SK-N-SH treated with all-trans-retinoic acid at 6 μM for 48 hours (cell line): ENCODE measurements around the gene ZMYND8.

Experiments used
- RARB ChIP-seq: fragments of 250-450 bp; sonication (Bioruptor Pico); IDR thresholded peaks from 2 replicates; pipeline ENCODE4 v1.8.0; 2021; ENCODE audit warnings: mild to moderate bottlenecking, moderate library complexity
- TF ChIP-seq, protein P1 (sequence below): fragments of 250-450 bp; sonication (Bioruptor Pico); IDR thresholded peaks from 2 replicates; pipeline ENCODE4 v1.5.1; 2021; ENCODE audit warnings: mild to moderate bottlenecking, moderate library complexity

DNA sequence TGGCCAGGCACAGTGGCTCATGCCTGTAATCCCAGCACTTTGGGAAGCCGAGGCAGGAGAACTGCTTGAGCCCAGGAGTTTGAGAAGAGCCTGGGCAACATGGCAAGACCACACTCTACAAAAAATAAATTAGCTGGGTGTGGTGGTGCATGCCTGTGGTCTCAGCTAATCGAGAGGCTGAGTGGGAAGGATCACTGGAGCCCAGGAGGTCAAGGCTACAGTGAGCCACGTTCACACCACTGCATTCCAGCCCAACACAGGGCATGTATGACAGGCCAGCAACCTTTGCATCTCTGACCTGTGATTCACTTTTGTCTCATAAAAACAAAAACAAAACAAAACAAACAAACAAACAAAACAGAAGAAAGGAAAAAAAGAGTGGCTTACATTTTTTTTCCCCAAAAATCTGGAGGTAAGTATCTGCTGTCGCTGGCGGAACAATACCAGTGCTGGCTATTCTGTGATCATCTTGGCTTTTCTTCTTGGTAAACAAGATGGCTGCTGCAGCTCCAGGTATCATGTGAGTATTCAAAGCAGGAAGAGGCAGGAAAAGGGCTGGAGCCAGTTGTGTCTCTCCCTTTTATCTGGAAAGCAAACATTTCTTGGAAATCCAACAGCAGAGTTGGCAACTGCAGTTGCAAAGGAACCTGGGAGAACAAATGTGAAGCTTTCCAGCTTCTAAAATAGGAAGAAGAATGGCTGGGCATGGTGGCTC, 40.4 kb upstream of the ZMYND8 start:
- no peak for TF ChIP-seq RARB
- TF ChIP-seq, protein P1, sequence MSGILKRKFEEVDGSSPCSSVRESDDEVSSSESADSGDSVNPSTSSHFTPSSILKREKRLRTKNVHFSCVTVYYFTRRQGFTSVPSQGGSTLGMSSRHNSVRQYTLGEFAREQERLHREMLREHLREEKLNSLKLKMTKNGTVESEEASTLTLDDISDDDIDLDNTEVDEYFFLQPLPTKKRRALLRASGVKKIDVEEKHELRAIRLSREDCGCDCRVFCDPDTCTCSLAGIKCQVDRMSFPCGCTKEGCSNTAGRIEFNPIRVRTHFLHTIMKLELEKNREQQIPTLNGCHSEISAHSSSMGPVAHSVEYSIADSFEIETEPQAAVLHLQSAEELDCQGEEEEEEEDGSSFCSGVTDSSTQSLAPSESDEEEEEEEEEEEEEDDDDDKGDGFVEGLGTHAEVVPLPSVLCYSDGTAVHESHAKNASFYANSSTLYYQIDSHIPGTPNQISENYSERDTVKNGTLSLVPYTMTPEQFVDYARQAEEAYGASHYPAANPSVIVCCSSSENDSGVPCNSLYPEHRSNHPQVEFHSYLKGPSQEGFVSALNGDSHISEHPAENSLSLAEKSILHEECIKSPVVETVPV, result no peak
